Measurements from ENCODE around the gene C1orf115.

GRCh38 chr1:220695426-220695825, 5.3 kb downstream of the C1orf115 start:
- no peak for TF ChIP-seq POLR2A (IDR thresholded peaks at IDR 0.05)
- TF ChIP-seq CTCF (IDR thresholded peaks at IDR 0.05) = no peak

Measured in stomach (tissue), 4 donors.